ENCODE measurements around the gene ENTR1.

The ENTR1 gene

GRCh38 chr9:136359774-136360718 is 50.4 kb downstream of the ENTR1 start:
- Histone ChIP-seq H3K79me2 (ENCODE audit: low read length) (peaks cover 11% of the 10 kb centered on the region; the same call in 1 of the 2 replicates), H3K27me3 (replicated peaks; ENCODE audit: insufficient read depth, low read length) (peaks cover 22% of the 10 kb centered on the region), H4K20me1 (ENCODE audit: insufficient read depth, low read length) (no peaks in the 10 kb centered on the region; the same call in 1 of the 2 replicates), H3F3A (ENCODE audit: insufficient read depth, low read length) (no peaks in the 10 kb centered on the region), H3K9me3 (replicated peaks; ENCODE audit: insufficient read depth, low read length) (no peaks in the 10 kb centered on the region), H3K9ac (ENCODE audit: low read length) (no peak overlapping the region), H3K36me3 (replicated peaks; ENCODE audit: insufficient read depth, low read length) (no peaks in the 10 kb centered on the region), H3K27ac (ENCODE audit: low read length) (no peak overlapping the region), H3K4me1 (ENCODE audit: low read length) (peaks cover 5% of the 10 kb centered on the region), H3K4me2 (ENCODE audit: low read depth, low read length) (no peak overlapping the region), H3K9me2 (replicated peaks; ENCODE audit: insufficient read depth, low read length) (no peaks in the 10 kb centered on the region), H2AFZ (ENCODE audit: low read length) (no peak overlapping the region), H3K4me3 (ENCODE audit: low read length) (no peak overlapping the region)
- DNase-seq, result no peak
- no peak for TF ChIP-seq EZH2 (optimal IDR thresholded peaks at IDR 0.05; ENCODE audit: low read depth, low read length)
- TF ChIP-seq EZH2phosphoT487 (IDR thresholded peaks at IDR 0.05; ENCODE audit: low read length), result no peak

- no peak for DNase-seq
- peaks cover 11% of the 10 kb centered on the region; the same call in 1 of the 2 replicates for H3K79me2 ChIP-seq (ENCODE audit: low read length)
- H3K4me2 ChIP-seq (ENCODE audit: low read depth, low read length), result no peak overlapping the region
- no peaks in the 10 kb centered on the region for H3K36me3 ChIP-seq (replicated peaks; ENCODE audit: insufficient read depth, low read length)
- peaks cover 32% of the 10 kb centered on the region for H3K27me3 ChIP-seq (replicated peaks; ENCODE audit: insufficient read depth, low read length)
- H2AFZ ChIP-seq (ENCODE audit: low read length), result no peak overlapping the region
- no peak overlapping the region for H3K9ac ChIP-seq (ENCODE audit: low read length)
- H3K4me3 ChIP-seq (ENCODE audit: low read length), result no peak overlapping the region
- H3K27ac ChIP-seq (ENCODE audit: low read length), result no peak overlapping the region
- no peaks in the 10 kb centered on the region for H3K9me2 ChIP-seq (replicated peaks; ENCODE audit: insufficient read depth, low read length)
- no peaks in the 10 kb centered on the region for H3F3A ChIP-seq (ENCODE audit: insufficient read depth, low read length)
- H3K9me3 ChIP-seq (replicated peaks; ENCODE audit: insufficient read depth, low read length), result no peaks in the 10 kb centered on the region
- no peak for TF ChIP-seq EZH2phosphoT487 (IDR thresholded peaks at IDR 0.05; ENCODE audit: low read length)
- TF ChIP-seq EZH2 (optimal IDR thresholded peaks at IDR 0.05; ENCODE audit: low read depth, low read length), result no peak
- TF ChIP-seq CTCF (IDR thresholded peaks at IDR 0.05; ENCODE audit: low read length), result no peak
- no peaks in the 10 kb centered on the region; the same call in 1 of the 2 replicates for H4K20me1 ChIP-seq (ENCODE audit: insufficient read depth, low read length)
- peaks cover 2% of the 10 kb centered on the region for H3K4me1 ChIP-seq (ENCODE audit: low read length)
Measured at GRCh38 chr9:136358888-136359287, 51.5 kb downstream of the ENTR1 start.

- Histone ChIP-seq H3K9me3 (replicated peaks; ENCODE audit: insufficient read depth, low read length) (no peaks in the 10 kb centered on the region), H3K4me2 (ENCODE audit: low read depth, low read length) (no peak overlapping the region), H3K4me3 (ENCODE audit: low read length) (no peak overlapping the region), H3F3A (ENCODE audit: insufficient read depth, low read length) (no peaks in the 10 kb centered on the region), H2AFZ (ENCODE audit: low read length) (no peak overlapping the region), H3K79me2 (ENCODE audit: low read length) (peaks cover 11% of the 10 kb centered on the region; the same call in 1 of the 2 replicates), H3K4me1 (ENCODE audit: low read length) (no peaks in the 10 kb centered on the region), H3K9me2 (replicated peaks; ENCODE audit: insufficient read depth, low read length) (no peaks in the 10 kb centered on the region), H3K27ac (ENCODE audit: low read length) (no peak overlapping the region), H3K36me3 (replicated peaks; ENCODE audit: insufficient read depth, low read length) (no peaks in the 10 kb centered on the region), H3K27me3 (replicated peaks; ENCODE audit: insufficient read depth, low read length) (peaks cover 40% of the 10 kb centered on the region), H4K20me1 (ENCODE audit: insufficient read depth, low read length) (no peaks in the 10 kb centered on the region; the same call in 1 of the 2 replicates), H3K9ac (ENCODE audit: low read length) (no peak overlapping the region)
- TF ChIP-seq EZH2 (optimal IDR thresholded peaks at IDR 0.05; ENCODE audit: low read depth, low read length) (no peak), EZH2phosphoT487 (IDR thresholded peaks at IDR 0.05; ENCODE audit: low read length) (no peak), CTCF (IDR thresholded peaks at IDR 0.05; ENCODE audit: low read length) (no peak)
- no peak for DNase-seq
Measured at GRCh38 chr9:136358016-136358415, 52.4 kb downstream of the ENTR1 start.
